NCI-H1092 treated with DMSO at 0.1 percent for 48 hours (cell line): ENCODE data around the gene LMBR1L.

Experiments used
- DNase-seq: peaks from one replicate; lab custom pipeline; 2025; lab: John Stamatoyannopoulos, UW

Gene LMBR1L

GRCh38 chr12:49054096-49054495 is 56.6 kb downstream of the LMBR1L start:
- DNase-seq = no peak

GRCh38 chr12:49052451-49053208 is 58.0 kb downstream of the LMBR1L start:
- DNase-seq = no peak

GRCh38 chr12:49051777-49052438 is 58.7 kb downstream of the LMBR1L start:
- no peak for DNase-seq

- no peak for DNase-seq
Measured at GRCh38 chr12:49051373-49051764, 59.3 kb downstream of the LMBR1L start.

- no peak for DNase-seq
Measured at GRCh38 chr12:49050507-49051372, 59.9 kb downstream of the LMBR1L start.

GRCh38 chr12:49049566-49050224 is 61.0 kb downstream of the LMBR1L start:
- DNase-seq = no peak

- DNase-seq = no peak
Measured at GRCh38 chr12:49048953-49049352, 61.7 kb downstream of the LMBR1L start.
